Measurements from ENCODE around the gene GRIA2. TPM values are rescaled to one million over a fixed set of nuclear protein-coding genes. Genes with fewer than 3 reads are reported as not detected.

Gene GRIA2
- total and polyA plus RNA-seq, 2 donors (not counting 1 experiment from before 2014, with no cell fraction given) = not detected

- Histone ChIP-seq H3K4me1 (ENCODE audit: control insufficient read depth in 2 of 2, insufficient read depth in 2 of 2, low read length in 2 of 2) (no peaks in the 10 kb centered on the region), H3K79me2 (ENCODE audit: control insufficient read depth, insufficient read depth, low read length) (no peaks in the 10 kb centered on the region), H3K9me3 (ENCODE audit: control extremely low read depth in 1 of 3, control insufficient read depth in 2 of 3, insufficient read depth in 1 of 3, low read length in 2 of 3) (no peaks in the 10 kb centered on the region), H2AFZ (ENCODE audit: insufficient read depth, low read depth, low read length, poor library complexity, severe bottlenecking) (no peak overlapping the region), H3K36me3 (replicated peaks in 1 of 2; ENCODE audit: control extremely low read depth in 1 of 2, control insufficient read depth in 1 of 2, extremely low read depth in 1 of 2, insufficient read depth in 2 of 2, low read length in 1 of 2) (no peaks in the 10 kb centered on the region), H3K27ac (ENCODE audit: low read length in 2 of 2) (no peak overlapping the region), H3K9ac (ENCODE audit: low read length) (no peak overlapping the region), H4K20me1 (ENCODE audit: control insufficient read depth, insufficient read depth, low read length, poor library complexity, severe bottlenecking) (no peaks in the 10 kb centered on the region), H3K4me3 (ENCODE audit: control extremely low read depth in 1 of 5, extremely low read depth in 1 of 5, insufficient read depth in 1 of 5, low read depth in 2 of 5, low read length in 4 of 5) (no peak overlapping the region), H3K27me3 (replicated peaks in 1 of 4; ENCODE audit: control extremely low read depth in 1 of 4, control insufficient read depth in 3 of 4, insufficient read depth in 4 of 4, low read length in 3 of 4) (no peaks in the 10 kb centered on the region), H3K4me2 (replicated peaks; ENCODE audit: low read depth, low read length, poor library complexity, severe bottlenecking) (no peak overlapping the region)
- POLR2A ChIA-PET = no interaction called here
- H3K4me1 Mint-ChIP-seq = no peaks in the 10 kb centered on the region
- no peak overlapping the region for H3K4me3 Mint-ChIP-seq
- no peaks in the 10 kb centered on the region for H3K9me3 Mint-ChIP-seq (ENCODE audit: insufficient read depth)
- TF ChIP-seq EZH2 (IDR thresholded peaks at IDR 0.05; ENCODE audit: borderline replicate concordance, insufficient read depth, low read depth, low read length, poor library complexity, severe bottlenecking) (no peak), CTCF (IDR thresholded peaks at IDR 0.05) (no peak)
- H3K27me3 Mint-ChIP-seq = no peaks in the 10 kb centered on the region
- CTCF ChIA-PET = no interaction called here
- no CpG with 5 or more reads among the region's 1 CpG for WGBS (ENCODE audit: insufficient coverage)
- DNase-seq (no peak), ATAC-seq (ENCODE audit: low read depth) (no peak)
- intact Hi-C loops (cut with micrococcal nuclease) = no loop called here
- H3K27ac Mint-ChIP-seq = no peak overlapping the region
These were observed 95.4 kb downstream of the GRIA2 start for GRCh38 chr4:157315968-157316367.

GRCh38 chr4:157320092-157320491 is 99.6 kb downstream of the GRIA2 start:
- Histone ChIP-seq H3K79me2 (ENCODE audit: control insufficient read depth, insufficient read depth, low read length) (no peaks in the 10 kb centered on the region), H2AFZ (ENCODE audit: insufficient read depth, low read depth, low read length, poor library complexity, severe bottlenecking) (no peak overlapping the region), H3K27me3 (replicated peaks in 1 of 4; ENCODE audit: control extremely low read depth in 1 of 4, control insufficient read depth in 3 of 4, insufficient read depth in 4 of 4, low read length in 3 of 4) (no peaks in the 10 kb centered on the region), H3K4me2 (replicated peaks; ENCODE audit: low read depth, low read length, poor library complexity, severe bottlenecking) (no peak overlapping the region), H3K4me1 (ENCODE audit: control insufficient read depth in 2 of 2, insufficient read depth in 2 of 2, low read length in 2 of 2) (no peaks in the 10 kb centered on the region), H3K27ac (ENCODE audit: low read length in 2 of 2) (no peak overlapping the region), H3K4me3 (ENCODE audit: control extremely low read depth in 1 of 5, extremely low read depth in 1 of 5, insufficient read depth in 1 of 5, low read depth in 2 of 5, low read length in 4 of 5) (no peak overlapping the region), H3K36me3 (replicated peaks in 1 of 2; ENCODE audit: control extremely low read depth in 1 of 2, control insufficient read depth in 1 of 2, extremely low read depth in 1 of 2, insufficient read depth in 2 of 2, low read length in 1 of 2) (no peaks in the 10 kb centered on the region), H3K9ac (ENCODE audit: low read length) (no peak overlapping the region), H4K20me1 (ENCODE audit: control insufficient read depth, insufficient read depth, low read length, poor library complexity, severe bottlenecking) (no peaks in the 10 kb centered on the region), H3K9me3 (ENCODE audit: control extremely low read depth in 1 of 3, control insufficient read depth in 2 of 3, insufficient read depth in 1 of 3, low read length in 2 of 3) (no peaks in the 10 kb centered on the region)
- ChIA-PET POLR2A (no interaction called here), CTCF (no interaction called here)
- H3K27me3 Mint-ChIP-seq = no peaks in the 10 kb centered on the region
- intact Hi-C loops (cut with micrococcal nuclease) = no loop called here
- no peaks in the 10 kb centered on the region for H3K4me1 Mint-ChIP-seq
- DNase-seq (no peak), ATAC-seq (ENCODE audit: low read depth) (no peak)
- no peak for TF ChIP-seq EZH2 (IDR thresholded peaks at IDR 0.05; ENCODE audit: borderline replicate concordance, insufficient read depth, low read depth, low read length, poor library complexity, severe bottlenecking)
- no peak for TF ChIP-seq CTCF (IDR thresholded peaks at IDR 0.05)
- WGBS (ENCODE audit: insufficient coverage) = no CpG with 5 or more reads among the region's 2 CpGs
- no peak overlapping the region for H3K27ac Mint-ChIP-seq
- no peak overlapping the region for H3K4me3 Mint-ChIP-seq
- peaks cover 2% of the 10 kb centered on the region for H3K9me3 Mint-ChIP-seq (ENCODE audit: insufficient read depth)
